ENCODE results near the gene MBOAT1. TPM values are rescaled to one million over a fixed set of nuclear protein-coding genes. Genes with fewer than 3 reads are reported as not detected.

The MBOAT1 gene
- total RNA-seq, 1 donor from 2014 or later: 16.3 TPM

DNA sequence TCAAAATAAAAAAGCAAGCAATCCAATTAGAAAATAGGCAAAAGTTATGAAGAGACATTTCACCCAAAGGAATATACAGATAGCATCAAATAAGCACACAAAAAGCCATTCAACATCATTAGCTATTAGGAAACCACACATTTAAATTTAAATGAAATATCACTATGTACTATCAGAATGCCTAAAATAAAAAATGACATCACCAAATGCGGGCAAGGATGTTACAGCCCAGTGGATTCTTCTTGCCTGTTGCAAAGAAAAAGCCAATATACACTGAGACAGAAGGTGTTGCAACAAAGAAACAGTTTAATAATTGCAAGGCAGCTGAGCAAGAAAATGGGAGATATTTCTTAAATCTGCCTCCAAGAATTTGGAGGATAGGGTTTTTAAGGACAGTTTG lies 31.0 kb upstream of the MBOAT1 start:
- no peak overlapping the region for H3K4me3 ChIP-seq (ENCODE audit: low read depth, low read length)
- DNase-seq (ENCODE audit: low read depth) (no peak), FAIRE-seq (no peak)
- H3K27me3 ChIP-seq (ENCODE audit: control insufficient read depth, insufficient read depth, low read length): no peaks in the 10 kb centered on the region
- H3K36me3 ChIP-seq (ENCODE audit: control insufficient read depth, insufficient read depth, low read length): no peaks in the 10 kb centered on the region
- TF ChIP-seq, protein P1, sequence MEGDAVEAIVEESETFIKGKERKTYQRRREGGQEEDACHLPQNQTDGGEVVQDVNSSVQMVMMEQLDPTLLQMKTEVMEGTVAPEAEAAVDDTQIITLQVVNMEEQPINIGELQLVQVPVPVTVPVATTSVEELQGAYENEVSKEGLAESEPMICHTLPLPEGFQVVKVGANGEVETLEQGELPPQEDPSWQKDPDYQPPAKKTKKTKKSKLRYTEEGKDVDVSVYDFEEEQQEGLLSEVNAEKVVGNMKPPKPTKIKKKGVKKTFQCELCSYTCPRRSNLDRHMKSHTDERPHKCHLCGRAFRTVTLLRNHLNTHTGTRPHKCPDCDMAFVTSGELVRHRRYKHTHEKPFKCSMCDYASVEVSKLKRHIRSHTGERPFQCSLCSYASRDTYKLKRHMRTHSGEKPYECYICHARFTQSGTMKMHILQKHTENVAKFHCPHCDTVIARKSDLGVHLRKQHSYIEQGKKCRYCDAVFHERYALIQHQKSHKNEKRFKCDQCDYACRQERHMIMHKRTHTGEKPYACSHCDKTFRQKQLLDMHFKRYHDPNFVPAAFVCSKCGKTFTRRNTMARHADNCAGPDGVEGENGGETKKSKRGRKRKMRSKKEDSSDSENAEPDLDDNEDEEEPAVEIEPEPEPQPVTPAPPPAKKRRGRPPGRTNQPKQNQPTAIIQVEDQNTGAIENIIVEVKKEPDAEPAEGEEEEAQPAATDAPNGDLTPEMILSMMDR (IDR thresholded peaks at IDR 0.05; ENCODE audit: insufficient read depth, low read length, severe bottlenecking): no peak

- H3K4me3 ChIP-seq (ENCODE audit: low read depth, low read length): no peak overlapping the region
- no peaks in the 10 kb centered on the region for H3K36me3 ChIP-seq (ENCODE audit: control insufficient read depth, insufficient read depth, low read length)
- DNase-seq (ENCODE audit: low read depth) (no peak), FAIRE-seq (no peak)
- TF ChIP-seq, protein P1 (IDR thresholded peaks at IDR 0.05; ENCODE audit: insufficient read depth, low read length, severe bottlenecking): no peak
- H3K27me3 ChIP-seq (ENCODE audit: control insufficient read depth, insufficient read depth, low read length): no peaks in the 10 kb centered on the region
These were observed 30.1 kb upstream of the MBOAT1 start for GRCh38 chr6:20242397-20242796.

GRCh38 chr6:20241102-20241501 lies 28.8 kb upstream of the MBOAT1 start:
- no peaks in the 10 kb centered on the region for H3K27me3 ChIP-seq (ENCODE audit: control insufficient read depth, insufficient read depth, low read length)
- FAIRE-seq (no peak), DNase-seq (ENCODE audit: low read depth) (no peak)
- H3K36me3 ChIP-seq (ENCODE audit: control insufficient read depth, insufficient read depth, low read length): no peaks in the 10 kb centered on the region
- H3K4me3 ChIP-seq (ENCODE audit: low read depth, low read length): no peak overlapping the region
- TF ChIP-seq, protein P1 (IDR thresholded peaks at IDR 0.05; ENCODE audit: insufficient read depth, low read length, severe bottlenecking): no peak

DNA sequence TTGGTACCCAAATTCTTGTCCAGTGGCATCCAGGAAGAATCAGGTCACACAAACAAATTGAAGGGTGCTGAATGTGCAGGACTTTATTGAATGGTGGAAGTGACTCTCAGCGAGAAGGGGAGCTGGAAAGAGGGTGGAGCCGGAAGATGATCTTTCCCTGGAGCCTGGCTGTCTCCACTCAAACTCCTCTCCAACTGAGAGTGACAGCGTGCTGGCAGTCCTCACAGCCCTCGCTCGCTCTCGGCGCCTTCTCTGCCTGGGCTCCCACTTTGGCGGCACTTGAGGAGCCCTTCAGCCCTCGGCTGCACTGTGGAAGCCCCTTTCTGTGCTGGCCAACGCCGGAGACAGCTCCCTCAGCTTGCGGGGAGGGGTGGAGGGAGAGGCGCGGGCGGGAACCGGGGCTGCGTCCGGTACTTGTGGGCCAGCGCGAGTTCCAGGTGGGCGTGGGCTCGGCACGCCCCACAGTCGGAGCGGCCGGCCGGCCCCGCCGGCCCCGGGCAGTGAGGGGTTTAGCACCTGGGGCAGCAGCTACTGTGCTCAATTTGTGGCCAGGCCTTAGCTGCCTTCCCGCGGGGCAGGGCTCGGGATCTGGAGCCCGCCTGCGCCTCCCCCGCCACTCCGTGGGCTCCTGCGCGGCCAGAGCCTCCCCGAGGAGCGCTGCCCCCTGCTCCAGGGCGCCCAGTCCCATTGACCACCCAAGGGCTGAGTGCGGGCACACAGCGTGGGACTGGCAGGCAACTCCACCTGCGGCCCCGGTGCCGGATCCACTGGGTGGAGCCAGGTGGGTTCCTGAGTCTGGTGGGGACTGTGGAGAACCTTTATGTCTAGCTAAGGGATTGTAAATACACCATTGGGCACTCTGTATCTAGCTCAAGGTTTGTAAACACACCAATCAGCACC lies 26.7 kb upstream of the MBOAT1 start:
- FAIRE-seq (no peak), DNase-seq (ENCODE audit: low read depth) (no peak)
- H3K4me3 ChIP-seq (ENCODE audit: low read depth, low read length): no peak overlapping the region
- H3K27me3 ChIP-seq (ENCODE audit: control insufficient read depth, insufficient read depth, low read length): no peaks in the 10 kb centered on the region
- TF ChIP-seq, protein P1 (IDR thresholded peaks at IDR 0.05; ENCODE audit: insufficient read depth, low read length, severe bottlenecking): no peak
- H3K36me3 ChIP-seq (ENCODE audit: control insufficient read depth, insufficient read depth, low read length): no peaks in the 10 kb centered on the region

DNA sequence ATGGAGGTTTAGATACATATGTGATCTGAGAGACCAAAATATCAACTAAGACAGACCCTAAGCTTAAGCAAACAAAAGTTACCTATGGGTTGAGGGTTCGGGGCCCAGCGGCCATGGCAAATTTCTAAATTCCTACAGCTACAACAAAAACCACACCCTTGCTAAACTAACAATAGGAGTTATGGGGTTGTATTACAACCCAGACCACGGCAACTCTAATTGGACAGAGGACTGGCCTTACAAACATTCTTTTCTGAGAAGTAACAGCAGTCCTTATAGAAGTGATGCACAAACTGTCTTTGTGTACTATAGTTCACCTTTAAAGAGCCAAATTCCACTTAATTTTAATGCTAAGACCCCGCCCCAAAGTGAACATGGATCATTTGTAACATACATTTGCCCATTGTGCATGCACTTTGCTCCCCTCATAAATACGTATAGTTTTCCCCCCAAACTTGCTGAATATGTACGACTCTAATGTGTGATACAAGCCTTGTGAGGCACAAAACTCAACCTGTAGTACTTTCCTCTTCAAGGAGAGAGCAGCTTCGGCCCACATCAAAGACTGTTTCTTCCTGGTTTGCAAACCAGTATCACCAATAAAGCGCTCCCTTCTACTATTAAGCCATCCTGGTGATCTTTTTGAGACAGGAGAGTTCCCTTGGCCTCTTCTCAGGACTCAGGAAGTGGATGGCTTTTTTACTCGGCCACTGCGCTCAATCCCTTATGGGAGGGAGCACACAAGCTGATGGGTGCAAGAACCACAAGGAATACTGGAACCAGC lies 25.6 kb upstream of the MBOAT1 start:
- TF ChIP-seq, protein P1 (IDR thresholded peaks at IDR 0.05; ENCODE audit: insufficient read depth, low read length, severe bottlenecking): no peak
- FAIRE-seq: no peak
- Histone ChIP-seq H3K36me3 (ENCODE audit: control insufficient read depth, insufficient read depth, low read length) (no peaks in the 10 kb centered on the region), H3K27me3 (ENCODE audit: control insufficient read depth, insufficient read depth, low read length) (no peaks in the 10 kb centered on the region), H3K4me3 (ENCODE audit: low read depth, low read length) (no peak overlapping the region)
- no peak for DNase-seq (ENCODE audit: low read depth)
